Measurements from ENCODE around the gene BHLHE41. TPM values are rescaled to one million over a fixed set of nuclear protein-coding genes. Genes with fewer than 3 reads are reported as not detected.
A peak's percentile ranks its signal among the peaks of the same experiment; 100 is the strongest.

BHLHE41 gene
- polyA plus RNA-seq, 1 of the 3 experiments (the other 2 are of a cell fraction): 16.1 TPM

GRCh38 chr12:26149968-26150500 is 25.2 kb upstream of the BHLHE41 start:
- no peaks in the 10 kb centered on the region for H3K9me2 ChIP-seq
- H3K27ac ChIP-seq (ENCODE audit: low read depth in 2 of 2, low read length in 1 of 2): peak overlapping the region; percentile 53 to 93; a peak in 3 of 4 replicates
- H3K9ac ChIP-seq: peak overlapping the region; percentile 31; the same call in 1 of the 2 replicates
- peak overlapping the region; percentile 36; the same call in 1 of the 2 replicates for H3K4me2 ChIP-seq
- no peaks in the 10 kb centered on the region for H4K20me1 ChIP-seq (ENCODE audit: insufficient read depth)
- H2AFZ ChIP-seq (ENCODE audit: low read depth): peak overlapping the region; percentile 61
- TF ChIP-seq RCOR1 (IDR thresholded peaks at IDR 0.05; ENCODE audit: low read length): no peak
- TF ChIP-seq USF2 (IDR thresholded peaks at IDR 0.05; ENCODE audit: borderline replicate concordance, low read depth, low read length): no peak
- no peak for TF ChIP-seq TAF1 (IDR thresholded peaks at IDR 0.05; ENCODE audit: borderline replicate concordance, low read depth, low read length)
- no peak for TF ChIP-seq GATA2 (CRISPR knock-in tag; IDR thresholded peaks at IDR 0.05)
- 70% methylated on average over 5 of the region's 5 CpGs for whole genome bisulfite sequencing (ENCODE audit: low lambda C conversion rate)
- ChIA-PET POLR2A (no interaction called here), CTCF (interaction anchor here (0.7 kb wide), 1 partner anchor 464 kb away, joined by 5 read pairs; no protein-coding TSS in a partner anchor)
- H3K9me3 ChIP-seq: no peaks in the 10 kb centered on the region
- H3K4me1 ChIP-seq (ENCODE audit: control insufficient read depth in 1 of 2, insufficient read depth in 2 of 2, low read depth in 1 of 2, low read length in 1 of 2): peaks cover 2 to 25% of the 10 kb centered on the region in 2 experiments
- no peaks in the 10 kb centered on the region for H3K27me3 ChIP-seq (ENCODE audit: insufficient read depth)
- DNase-seq: no peak
- no peak overlapping the region for H3K4me3 ChIP-seq (ENCODE audit: low read depth in 2 of 2, low read length in 1 of 2)
- no peaks in the 10 kb centered on the region for H3K79me2 ChIP-seq (ENCODE audit: insufficient read depth)
- peaks cover 29% of the 10 kb centered on the region for H3F3A ChIP-seq (replicated peaks; ENCODE audit: insufficient read depth)
- H3K36me3 ChIP-seq (replicated peaks in 1 of 2; ENCODE audit: control insufficient read depth in 1 of 2, insufficient read depth in 2 of 2, low read length in 1 of 2): no peaks in the 10 kb centered on the region

GRCh38 chr12:26148291-26148690 is 23.5 kb upstream of the BHLHE41 start:
- no peaks in the 10 kb centered on the region for H3K27me3 ChIP-seq (ENCODE audit: insufficient read depth)
- H3F3A ChIP-seq (replicated peaks; ENCODE audit: insufficient read depth): peaks cover 17% of the 10 kb centered on the region
- no peaks in the 10 kb centered on the region for H3K9me3 ChIP-seq
- H3K9ac ChIP-seq: no peak overlapping the region
- H3K27ac ChIP-seq (ENCODE audit: low read depth in 2 of 2, low read length in 1 of 2): no peak overlapping the region
- no peaks in the 10 kb centered on the region for H4K20me1 ChIP-seq (ENCODE audit: insufficient read depth)
- 84% methylated on average over 7 of the region's 7 CpGs for WGBS (ENCODE audit: low lambda C conversion rate)
- H3K4me3 ChIP-seq (ENCODE audit: low read depth in 2 of 2, low read length in 1 of 2): no peak overlapping the region
- H3K9me2 ChIP-seq: no peaks in the 10 kb centered on the region
- no peak overlapping the region for H2AFZ ChIP-seq (ENCODE audit: low read depth)
- no peaks in the 10 kb centered on the region for H3K36me3 ChIP-seq (replicated peaks in 1 of 2; ENCODE audit: control insufficient read depth in 1 of 2, insufficient read depth in 2 of 2, low read length in 1 of 2)
- H3K4me1 ChIP-seq (ENCODE audit: control insufficient read depth in 1 of 2, insufficient read depth in 2 of 2, low read depth in 1 of 2, low read length in 1 of 2): peaks cover 2 to 13% of the 10 kb centered on the region in 2 experiments; a peak in 3 of 4 replicates
- ChIA-PET CTCF (interaction anchor here (0.7 kb wide), 1 partner anchor 17 kb away, joined by 3 read pairs; no protein-coding TSS in a partner anchor), POLR2A (no interaction called here)
- no peak for DNase-seq
- no peaks in the 10 kb centered on the region for H3K79me2 ChIP-seq (ENCODE audit: insufficient read depth)
- no peak overlapping the region for H3K4me2 ChIP-seq
- no peak for TF ChIP-seq TAF1 (IDR thresholded peaks at IDR 0.05; ENCODE audit: borderline replicate concordance, low read depth, low read length)
- TF ChIP-seq CTCF (IDR thresholded peaks at IDR 0.05): no peak
- TF ChIP-seq GATA2 (CRISPR knock-in tag; IDR thresholded peaks at IDR 0.05): no peak
- TF ChIP-seq, protein P1, sequence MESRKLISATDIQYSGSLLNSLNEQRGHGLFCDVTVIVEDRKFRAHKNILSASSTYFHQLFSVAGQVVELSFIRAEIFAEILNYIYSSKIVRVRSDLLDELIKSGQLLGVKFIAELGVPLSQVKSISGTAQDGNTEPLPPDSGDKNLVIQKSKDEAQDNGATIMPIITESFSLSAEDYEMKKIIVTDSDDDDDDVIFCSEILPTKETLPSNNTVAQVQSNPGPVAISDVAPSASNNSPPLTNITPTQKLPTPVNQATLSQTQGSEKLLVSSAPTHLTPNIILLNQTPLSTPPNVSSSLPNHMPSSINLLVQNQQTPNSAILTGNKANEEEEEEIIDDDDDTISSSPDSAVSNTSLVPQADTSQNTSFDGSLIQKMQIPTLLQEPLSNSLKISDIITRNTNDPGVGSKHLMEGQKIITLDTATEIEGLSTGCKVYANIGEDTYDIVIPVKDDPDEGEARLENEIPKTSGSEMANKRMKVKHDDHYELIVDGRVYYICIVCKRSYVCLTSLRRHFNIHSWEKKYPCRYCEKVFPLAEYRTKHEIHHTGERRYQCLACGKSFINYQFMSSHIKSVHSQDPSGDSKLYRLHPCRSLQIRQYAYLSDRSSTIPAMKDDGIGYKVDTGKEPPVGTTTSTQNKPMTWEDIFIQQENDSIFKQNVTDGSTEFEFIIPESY (IDR thresholded peaks at IDR 0.05; ENCODE audit: borderline replicate concordance, low read depth): no peak
- no peak for TF ChIP-seq PBX3 (IDR thresholded peaks at IDR 0.05)
- no peak for TF ChIP-seq TEAD4 (IDR thresholded peaks at IDR 0.05; ENCODE audit: borderline replicate concordance, insufficient read depth)
- TF ChIP-seq POLR2AphosphoS5 (IDR thresholded peaks at IDR 0.05; ENCODE audit: low read depth, low read length): no peak
- TF ChIP-seq IRF3 (IDR thresholded peaks at IDR 0.05; ENCODE audit: low read depth, low read length): no peak
- TF ChIP-seq USF1 (IDR thresholded peaks at IDR 0.05; ENCODE audit: borderline replicate concordance, low read depth): no peak
- TF ChIP-seq, protein P2, sequence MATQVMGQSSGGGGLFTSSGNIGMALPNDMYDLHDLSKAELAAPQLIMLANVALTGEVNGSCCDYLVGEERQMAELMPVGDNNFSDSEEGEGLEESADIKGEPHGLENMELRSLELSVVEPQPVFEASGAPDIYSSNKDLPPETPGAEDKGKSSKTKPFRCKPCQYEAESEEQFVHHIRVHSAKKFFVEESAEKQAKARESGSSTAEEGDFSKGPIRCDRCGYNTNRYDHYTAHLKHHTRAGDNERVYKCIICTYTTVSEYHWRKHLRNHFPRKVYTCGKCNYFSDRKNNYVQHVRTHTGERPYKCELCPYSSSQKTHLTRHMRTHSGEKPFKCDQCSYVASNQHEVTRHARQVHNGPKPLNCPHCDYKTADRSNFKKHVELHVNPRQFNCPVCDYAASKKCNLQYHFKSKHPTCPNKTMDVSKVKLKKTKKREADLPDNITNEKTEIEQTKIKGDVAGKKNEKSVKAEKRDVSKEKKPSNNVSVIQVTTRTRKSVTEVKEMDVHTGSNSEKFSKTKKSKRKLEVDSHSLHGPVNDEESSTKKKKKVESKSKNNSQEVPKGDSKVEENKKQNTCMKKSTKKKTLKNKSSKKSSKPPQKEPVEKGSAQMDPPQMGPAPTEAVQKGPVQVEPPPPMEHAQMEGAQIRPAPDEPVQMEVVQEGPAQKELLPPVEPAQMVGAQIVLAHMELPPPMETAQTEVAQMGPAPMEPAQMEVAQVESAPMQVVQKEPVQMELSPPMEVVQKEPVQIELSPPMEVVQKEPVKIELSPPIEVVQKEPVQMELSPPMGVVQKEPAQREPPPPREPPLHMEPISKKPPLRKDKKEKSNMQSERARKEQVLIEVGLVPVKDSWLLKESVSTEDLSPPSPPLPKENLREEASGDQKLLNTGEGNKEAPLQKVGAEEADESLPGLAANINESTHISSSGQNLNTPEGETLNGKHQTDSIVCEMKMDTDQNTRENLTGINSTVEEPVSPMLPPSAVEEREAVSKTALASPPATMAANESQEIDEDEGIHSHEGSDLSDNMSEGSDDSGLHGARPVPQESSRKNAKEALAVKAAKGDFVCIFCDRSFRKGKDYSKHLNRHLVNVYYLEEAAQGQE (IDR thresholded peaks at IDR 0.05; ENCODE audit: low read depth, low read length): no peak
- TF ChIP-seq ELF1 (IDR thresholded peaks at IDR 0.05): no peak
- TF ChIP-seq TCF12 (IDR thresholded peaks at IDR 0.05): no peak
